ENCODE measurements around the gene CSGALNACT2. TPM values are rescaled to one million over a fixed set of nuclear protein-coding genes. Genes with fewer than 3 reads are reported as not detected.

Gene CSGALNACT2, protein sequence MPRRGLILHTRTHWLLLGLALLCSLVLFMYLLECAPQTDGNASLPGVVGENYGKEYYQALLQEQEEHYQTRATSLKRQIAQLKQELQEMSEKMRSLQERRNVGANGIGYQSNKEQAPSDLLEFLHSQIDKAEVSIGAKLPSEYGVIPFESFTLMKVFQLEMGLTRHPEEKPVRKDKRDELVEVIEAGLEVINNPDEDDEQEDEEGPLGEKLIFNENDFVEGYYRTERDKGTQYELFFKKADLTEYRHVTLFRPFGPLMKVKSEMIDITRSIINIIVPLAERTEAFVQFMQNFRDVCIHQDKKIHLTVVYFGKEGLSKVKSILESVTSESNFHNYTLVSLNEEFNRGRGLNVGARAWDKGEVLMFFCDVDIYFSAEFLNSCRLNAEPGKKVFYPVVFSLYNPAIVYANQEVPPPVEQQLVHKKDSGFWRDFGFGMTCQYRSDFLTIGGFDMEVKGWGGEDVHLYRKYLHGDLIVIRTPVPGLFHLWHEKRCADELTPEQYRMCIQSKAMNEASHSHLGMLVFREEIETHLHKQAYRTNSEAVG
- 12.4 to 17.6 TPM (median 14.0 TPM) in 5 replicates for total RNA-seq (2022; extraction: Qiagen RNA extraction)

DNA sequence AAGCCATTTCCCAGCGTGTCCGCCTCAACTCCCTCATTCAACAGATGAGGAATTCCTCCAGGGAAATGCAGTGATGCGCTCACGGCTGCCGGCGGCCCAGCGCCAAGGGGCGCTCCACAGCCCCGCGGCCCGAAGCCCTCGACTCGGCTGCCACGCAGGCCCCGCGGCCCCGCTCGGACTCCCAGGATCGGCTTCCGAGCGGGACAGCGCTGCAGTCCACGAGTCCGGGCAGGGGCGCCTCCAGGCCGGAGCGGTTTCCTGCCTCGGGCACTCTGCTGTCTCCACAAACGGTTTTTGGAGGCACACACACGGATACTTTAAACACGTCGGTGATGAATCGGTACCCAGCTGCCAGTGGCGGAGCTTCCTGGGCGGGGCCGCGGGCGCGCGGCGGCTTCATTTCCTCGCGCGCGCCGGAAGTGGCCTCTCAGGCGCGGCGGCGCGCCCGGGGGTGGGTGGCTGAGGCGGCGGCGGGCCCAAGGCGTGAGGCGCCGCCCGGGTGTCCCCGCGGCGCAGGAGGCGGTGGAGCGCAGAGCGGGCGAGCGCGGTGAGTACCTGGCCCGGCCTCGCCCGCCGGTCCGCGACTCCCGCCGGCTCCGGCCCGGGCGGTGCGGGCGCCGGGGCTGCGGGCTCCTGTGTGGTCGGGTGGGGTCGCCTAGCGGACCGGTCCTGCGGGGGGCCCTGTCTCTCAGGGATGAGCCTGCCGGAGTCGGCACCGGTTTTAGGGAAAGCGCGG, at the start of gene CSGALNACT2:
CSGALNACT2 (plus strand) TSS at position 425 of the 736 bp plus-strand sequence. CDS start 16,705 bp downstream, outside the sequence.

Other genes with a start within 250 kb of the CSGALNACT2 start
- gene RET, start 61.4 kb upstream of the CSGALNACT2 start, total RNA-seq (2022; extraction: Qiagen RNA extraction) = 0.50 to 0.98 TPM (median 0.67 TPM) in 5 replicates
- 2.7 to 5.0 TPM (median 3.9 TPM) in 5 replicates for gene RASGEF1A, start 128.6 kb downstream of the CSGALNACT2 start, total RNA-seq (2022; extraction: Qiagen RNA extraction)
- not detected in 5 replicates for gene FXYD4, start 233.2 kb downstream of the CSGALNACT2 start, total RNA-seq (2022; extraction: Qiagen RNA extraction)

Data from A549 treated with CORT108297 at 1 μM for 4 hours (cell line).